GM20000 (cell line): ENCODE data around the gene IRX2.

Experiments used
- DNase-seq: peaks from one replicate; pipeline ENCODE4 v3.0.0; 2012; ENCODE audit warnings: low spot score
- CTCF ChIP-seq: IDR thresholded peaks from 2 replicates; pipeline ENCODE4 v1.5.1; 2012; ENCODE audit warnings: mild to moderate bottlenecking, control low read depth; ENCODE audit errors: extremely low read depth, missing control alignments

IRX2 gene

DNA sequence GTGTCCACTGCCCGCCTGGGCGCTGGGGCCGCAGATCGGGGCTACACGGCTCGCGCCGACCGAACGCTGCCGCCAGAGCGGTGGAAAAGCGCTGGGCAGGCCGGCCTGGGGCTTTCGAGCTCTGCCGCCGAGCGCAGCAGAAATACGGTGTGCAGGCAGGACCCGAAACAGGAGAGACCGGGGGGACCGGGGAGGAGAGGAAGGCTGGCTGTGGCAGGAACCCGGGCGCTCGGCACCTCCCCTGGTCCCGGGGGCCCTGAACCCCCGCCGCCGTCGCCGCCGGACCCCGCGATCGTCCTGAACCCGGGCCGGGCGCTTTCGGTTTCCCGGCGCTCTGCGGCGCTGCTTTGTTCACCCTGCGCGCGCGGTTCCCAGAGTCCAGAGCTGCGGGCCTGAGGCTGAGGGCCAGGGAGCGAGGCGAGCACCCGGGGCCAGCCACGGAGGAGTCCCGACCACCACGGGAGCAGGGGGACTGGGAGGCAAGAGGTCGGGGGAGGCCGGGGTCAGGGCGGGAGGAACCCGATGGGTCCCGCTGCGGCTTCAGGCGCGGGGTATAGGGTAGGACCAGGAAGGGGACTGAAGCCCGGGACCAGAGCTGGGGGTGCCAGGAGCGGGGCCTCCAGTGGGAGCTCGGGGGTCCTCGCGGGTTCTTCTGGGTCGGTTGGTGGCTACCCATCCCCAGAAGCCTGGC lies 12.0 kb downstream of the IRX2 start:
- no peak for DNase-seq
- no peak for TF ChIP-seq CTCF

DNA sequence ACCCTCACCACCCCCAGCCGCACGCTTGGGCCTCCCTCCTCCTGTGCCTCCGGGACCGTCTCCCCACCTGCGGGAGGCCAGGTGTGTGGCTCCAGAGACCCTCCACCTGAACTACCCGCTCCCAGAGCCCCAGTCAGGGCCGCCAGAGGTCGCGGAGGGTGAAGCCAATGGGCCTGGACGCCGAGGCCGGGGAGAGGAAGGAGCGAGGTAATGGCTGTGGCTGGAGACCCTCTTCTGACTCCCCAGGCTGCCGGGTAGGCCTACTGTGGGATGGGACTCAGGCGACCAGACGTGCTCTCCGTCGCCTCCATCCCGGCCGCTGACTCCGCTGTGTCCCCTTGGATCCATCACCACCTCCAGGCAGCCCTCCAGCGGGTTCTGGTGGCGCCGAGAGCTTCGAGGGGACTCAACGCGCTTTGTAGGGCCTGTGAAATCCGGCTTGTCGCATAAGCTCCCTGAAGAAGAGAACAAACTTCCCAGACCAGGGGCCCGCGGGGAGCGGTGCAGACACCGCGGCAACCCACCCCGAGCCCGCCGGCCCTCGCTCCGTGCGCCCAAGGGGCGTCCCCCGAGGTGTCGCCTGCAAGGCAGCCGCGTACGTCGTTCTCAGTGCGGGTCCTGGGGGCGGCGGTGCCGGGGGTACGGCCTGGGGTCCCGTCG lies 12.6 kb downstream of the IRX2 start:
- no peak for TF ChIP-seq CTCF
- no peak for DNase-seq

GRCh38 chr5:2738156-2738699 lies 13.2 kb downstream of the IRX2 start:
- no peak for DNase-seq
- TF ChIP-seq CTCF: no peak

GRCh38 chr5:2737273-2738155 lies 14.0 kb downstream of the IRX2 start:
- no peak for DNase-seq
- TF ChIP-seq CTCF: no peak

DNA sequence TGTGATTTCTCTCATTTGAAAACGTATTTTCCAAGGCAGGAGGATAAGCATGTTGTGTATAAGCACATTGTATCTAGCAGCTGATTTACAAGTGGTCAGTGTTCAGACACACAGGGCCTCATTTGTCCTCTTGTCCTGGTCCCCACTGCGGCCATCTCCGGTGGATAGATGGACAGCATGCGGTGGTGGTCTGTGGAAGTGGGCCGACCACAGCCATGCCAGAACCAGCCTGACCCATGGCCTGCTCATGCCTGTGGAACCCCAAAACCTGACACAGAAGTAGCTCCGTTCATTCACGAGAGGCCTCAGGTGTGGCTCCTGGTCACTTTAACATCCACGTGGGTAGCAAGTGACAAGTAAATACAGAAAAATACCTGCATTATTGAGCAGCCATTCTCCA lies 14.6 kb downstream of the IRX2 start:
- TF ChIP-seq CTCF: no peak
- DNase-seq: no peak

GRCh38 chr5:2735996-2736395 lies 15.5 kb downstream of the IRX2 start:
- DNase-seq: no peak
- no peak for TF ChIP-seq CTCF
